Trophoblast cell (in vitro differentiated cells and primary cell): ENCODE data around the gene EVPL.

Experiments used
- DNase-seq, 2 donors: peaks; one replicate each; pipeline ENCODE4 v3.0.0-alpha.2; 2016
- H2AFZ ChIP-seq: 2 replicates; pipeline ENCODE4 v1.6.1; 2013; ENCODE audit warnings: low read length, moderate library complexity, mild to moderate bottlenecking; ENCODE audit not compliant: insufficient read depth, poor library complexity
- H2AK5ac ChIP-seq: 2 replicates; pipeline ENCODE4 v1.6.1; 2013; ENCODE audit warnings: mild to moderate bottlenecking, low read length
- H2BK120ac ChIP-seq: 2 replicates; pipeline ENCODE4 v1.6.1; 2013; ENCODE audit warnings: low read length, mild to moderate bottlenecking, moderate library complexity; ENCODE audit not compliant: insufficient read depth, poor library complexity
- H2BK12ac ChIP-seq: 2 replicates; pipeline ENCODE4 v1.6.1; 2013; ENCODE audit warnings: mild to moderate bottlenecking, low read length, moderate library complexity
- H2BK5ac ChIP-seq: 2 replicates; pipeline ENCODE4 v1.6.1; 2013; ENCODE audit warnings: low read length, low read depth, moderate library complexity, mild to moderate bottlenecking; ENCODE audit not compliant: poor library complexity
- H3K14ac ChIP-seq: 2 replicates; pipeline ENCODE4 v1.6.1; 2013; ENCODE audit warnings: mild to moderate bottlenecking, low read length
- H3K18ac ChIP-seq: 2 replicates; pipeline ENCODE4 v1.6.1; 2013; ENCODE audit warnings: mild to moderate bottlenecking, low read length
- H3K23ac ChIP-seq: 2 replicates; pipeline ENCODE4 v1.6.1; 2013; ENCODE audit warnings: low read length
- H3K27ac ChIP-seq: 2 replicates; pipeline ENCODE4 v1.5.1; 2013; ENCODE audit warnings: low read depth, mild to moderate bottlenecking, inconsistent platforms, low read length, moderate library complexity
- H3K27me3 ChIP-seq: 2 replicates; pipeline ENCODE4 v1.6.1; 2013; ENCODE audit warnings: inconsistent platforms, mild to moderate bottlenecking, low read length, moderate library complexity; ENCODE audit not compliant: insufficient read depth
- H3K36me3 ChIP-seq, 2 experiments: 1 replicate in 1 of 2; 2 replicates in 1 of 2; pipeline ENCODE4 v1.6.1; 2013; ENCODE audit warnings: low read length in 2 of 2, mild to moderate bottlenecking in 2 of 2, moderate library complexity in 1 of 2; ENCODE audit not compliant: insufficient read depth in 2 of 2, control insufficient read depth in 1 of 2
- H3K4ac ChIP-seq: 2 replicates; pipeline ENCODE4 v1.6.1; 2013; ENCODE audit warnings: low read depth, mild to moderate bottlenecking, low read length, moderate library complexity
- H3K4me1 ChIP-seq, 2 experiments: 1 replicate in 1 of 2; 2 replicates in 1 of 2; pipeline ENCODE4 v1.6.1; 2013; ENCODE audit warnings: low read length in 2 of 2, mild to moderate bottlenecking in 2 of 2, moderate library complexity in 1 of 2; ENCODE audit not compliant: insufficient read depth in 2 of 2, control insufficient read depth in 1 of 2
- H3K4me2 ChIP-seq: 2 replicates; pipeline ENCODE4 v1.6.1; 2013; ENCODE audit warnings: inconsistent platforms, mild to moderate bottlenecking, low read length, moderate library complexity
- H3K4me3 ChIP-seq: 2 replicates; pipeline ENCODE4 v1.5.1; 2013; ENCODE audit warnings: mild to moderate bottlenecking, low read depth, low read length, inconsistent platforms
- H3K79me1 ChIP-seq: one replicate; pipeline ENCODE4 v1.6.1; 2013; ENCODE audit warnings: low read length
- H3K79me2 ChIP-seq: 2 replicates; pipeline ENCODE4 v1.6.1; 2013; ENCODE audit warnings: low read length, mild to moderate bottlenecking; ENCODE audit not compliant: control insufficient read depth, insufficient read depth, poor library complexity
- H3K9ac ChIP-seq: 2 replicates; pipeline ENCODE4 v1.6.1; 2013; ENCODE audit warnings: mild to moderate bottlenecking, low read length
- H3K9me3 ChIP-seq: 2 replicates; pipeline ENCODE4 v1.6.1; 2013; ENCODE audit warnings: low read depth, mild to moderate bottlenecking, control low read depth, inconsistent platforms, low read length; ENCODE audit not compliant: insufficient read depth
- H4K12ac ChIP-seq: 2 replicates; pipeline ENCODE4 v1.6.1; 2013; ENCODE audit warnings: low read depth, mild to moderate bottlenecking, low read length, moderate library complexity
- H4K8ac ChIP-seq: 2 replicates; pipeline ENCODE4 v1.6.1; 2013; ENCODE audit warnings: low read depth, mild to moderate bottlenecking, low read length, moderate library complexity
- H4K91ac ChIP-seq: one replicate; pipeline ENCODE4 v1.6.1; 2013; ENCODE audit warnings: low read depth, mild to moderate bottlenecking, low read length, moderate library complexity
- WGBS: extraction: QIAGEN DNeasy Blood & Tissue Kit; methylation state at CpG from one replicate; pipeline ENCODE4 v1.1.7; 2013; ENCODE audit warnings: missing lambda C conversion rate; ENCODE audit not compliant: insufficient read length, insufficient coverage; ENCODE audit errors: extremely low coverage; 5-methylcytosine and 5-hydroxymethylcytosine counted together

Gene EVPL

GRCh38 chr17:76014100-76014924 is 12.8 kb downstream of the EVPL start:
- peak; percentile 99 for DNase-seq
- no peak overlapping the region for H3K18ac ChIP-seq
- H3K36me3 ChIP-seq: no peaks in the 10 kb centered on the region
- no peak overlapping the region for H4K91ac ChIP-seq
- H2BK12ac ChIP-seq: no peak overlapping the region
- H3K79me2 ChIP-seq: no peaks in the 10 kb centered on the region
- H4K8ac ChIP-seq: no peak overlapping the region
- no peak overlapping the region for H2AK5ac ChIP-seq
- H4K12ac ChIP-seq: no peak overlapping the region
- no peak overlapping the region for H2AFZ ChIP-seq
- no peaks in the 10 kb centered on the region for H3K79me1 ChIP-seq
- H3K27me3 ChIP-seq: no peaks in the 10 kb centered on the region
- H3K4me2 ChIP-seq: no peak overlapping the region
- H3K4me1 ChIP-seq: peaks cover 5 to 7% of the 10 kb centered on the region in 2 experiments
- no peak overlapping the region for H3K4ac ChIP-seq
- H2BK120ac ChIP-seq: no peak overlapping the region
- no peak overlapping the region for H3K4me3 ChIP-seq
- no peak overlapping the region for H3K14ac ChIP-seq
- H3K27ac ChIP-seq: no peak overlapping the region
- no CpG with 5 or more reads among the region's 19 CpGs for WGBS
- H3K9me3 ChIP-seq: peaks cover 2% of the 10 kb centered on the region
- no peak overlapping the region for H3K23ac ChIP-seq
- H2BK5ac ChIP-seq: no peak overlapping the region
- H3K9ac ChIP-seq: no peak overlapping the region

GRCh38 chr17:76013377-76013932 is 13.7 kb downstream of the EVPL start:
- peaks cover 5 to 7% of the 10 kb centered on the region in 2 experiments for H3K4me1 ChIP-seq
- no CpG with 5 or more reads among the region's 15 CpGs for WGBS

DNA sequence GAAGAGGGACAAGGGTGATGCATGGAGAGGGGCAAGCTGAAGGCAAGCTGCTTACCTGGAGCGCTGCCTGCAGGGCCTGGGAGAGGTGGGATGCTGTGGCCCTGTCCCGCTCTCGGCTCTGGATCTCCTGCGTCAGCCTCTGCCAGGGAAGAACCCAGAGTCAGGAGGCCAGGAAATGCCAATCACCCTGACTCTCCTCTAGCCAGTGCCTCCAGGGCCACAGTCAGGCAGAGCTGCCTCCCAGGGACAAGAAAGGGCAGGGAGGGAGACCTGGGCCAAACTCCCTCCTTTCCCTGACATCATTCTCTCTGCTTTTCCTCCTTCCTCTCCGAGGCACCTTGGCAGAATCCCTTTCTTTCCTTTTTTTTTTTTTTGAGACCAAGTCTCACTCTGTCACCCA is 15.2 kb downstream of the EVPL start:
- Histone ChIP-seq H3K4me1 (peaks cover 5 to 7% of the 10 kb centered on the region in 2 experiments), H3K79me2 (no peaks in the 10 kb centered on the region), H3K4ac (no peak overlapping the region), H2BK5ac (no peak overlapping the region), H4K91ac (no peak overlapping the region), H3K14ac (no peak overlapping the region), H3K9ac (no peak overlapping the region), H3K9me3 (peaks cover 2% of the 10 kb centered on the region), H3K79me1 (no peaks in the 10 kb centered on the region), H4K12ac (no peak overlapping the region), H2BK120ac (no peak overlapping the region), H3K27me3 (no peaks in the 10 kb centered on the region), H2BK12ac (no peak overlapping the region), H3K18ac (no peak overlapping the region), H3K4me2 (no peak overlapping the region), H3K4me3 (no peak overlapping the region), H3K23ac (no peak overlapping the region), H4K8ac (no peak overlapping the region), H2AFZ (no peak overlapping the region), H2AK5ac (no peak overlapping the region), H3K36me3 (no peaks in the 10 kb centered on the region), H3K27ac (no peak overlapping the region)
- DNase-seq: no peak
- no CpG with 5 or more reads among the region's 5 CpGs for WGBS

More at GRCh38 chr17:76013377-76013932, 13.7 kb downstream of the EVPL start:
- no peak overlapping the region for H3K4me2 ChIP-seq
- no peak for DNase-seq
- peaks cover 2% of the 10 kb centered on the region for H3K9me3 ChIP-seq
- no peak overlapping the region for H2BK5ac ChIP-seq
- H2AK5ac ChIP-seq: no peak overlapping the region
- no peak overlapping the region for H4K8ac ChIP-seq
- H2BK12ac ChIP-seq: no peak overlapping the region
- no peak overlapping the region for H4K12ac ChIP-seq
- H3K18ac ChIP-seq: no peak overlapping the region
- H3K36me3 ChIP-seq: no peaks in the 10 kb centered on the region
- H3K23ac ChIP-seq: no peak overlapping the region
- no peaks in the 10 kb centered on the region for H3K79me1 ChIP-seq
- no peak overlapping the region for H2BK120ac ChIP-seq
- no peak overlapping the region for H2AFZ ChIP-seq
- no peak overlapping the region for H3K9ac ChIP-seq
- H3K27ac ChIP-seq: no peak overlapping the region
- H3K79me2 ChIP-seq: no peaks in the 10 kb centered on the region
- H3K4me3 ChIP-seq: no peak overlapping the region
- H4K91ac ChIP-seq: no peak overlapping the region
- H3K27me3 ChIP-seq: no peaks in the 10 kb centered on the region
- H3K14ac ChIP-seq: no peak overlapping the region
- H3K4ac ChIP-seq: no peak overlapping the region

DNA sequence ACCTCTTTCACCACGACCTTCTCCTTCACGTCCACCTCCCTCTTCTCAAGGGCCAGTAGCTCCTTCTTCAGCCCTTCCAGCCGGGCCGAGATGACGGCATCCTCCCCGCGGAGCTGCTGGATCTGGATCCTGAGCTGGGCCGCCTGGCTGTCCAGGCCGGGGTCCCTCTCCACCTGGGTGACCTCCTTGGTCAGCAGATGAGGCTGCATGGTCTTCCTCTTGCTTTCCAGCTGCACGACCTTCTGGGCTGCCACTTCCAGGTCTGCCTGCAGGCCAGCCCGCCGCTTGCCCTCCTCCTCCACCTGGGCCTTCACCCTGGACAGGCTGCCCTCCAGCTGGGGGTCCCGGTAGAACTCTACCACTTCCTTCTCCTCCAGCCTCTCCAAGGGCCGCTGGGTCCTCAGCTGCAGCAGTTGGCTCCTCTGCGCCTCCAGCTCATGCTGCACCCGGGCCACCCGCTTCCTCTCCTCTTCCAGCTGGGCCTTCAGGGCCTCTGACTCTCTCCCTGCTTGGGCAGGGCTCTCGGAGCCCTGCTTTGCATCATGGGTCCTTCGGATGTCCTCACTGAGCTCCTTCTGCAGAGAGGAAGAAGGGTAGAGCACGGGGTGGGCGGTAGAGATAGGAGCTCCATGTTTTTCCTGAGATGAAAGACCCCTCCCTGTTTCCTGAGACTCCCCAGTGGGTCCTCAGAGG is 17.0 kb downstream of the EVPL start:
- Histone ChIP-seq H3K4me1 (peaks cover 5 to 7% of the 10 kb centered on the region in 2 experiments), H3K9ac (no peak overlapping the region), H2AK5ac (no peak overlapping the region), H4K12ac (no peak overlapping the region), H3K18ac (no peak overlapping the region), H3K36me3 (peaks cover 0 to 9% of the 10 kb centered on the region in 2 experiments), H3K4me3 (no peak overlapping the region), H2BK5ac (no peak overlapping the region), H3K4ac (no peak overlapping the region), H2BK12ac (no peak overlapping the region), H3K27me3 (no peaks in the 10 kb centered on the region), H3K79me2 (no peaks in the 10 kb centered on the region), H3K9me3 (peaks cover 5% of the 10 kb centered on the region), H4K91ac (no peak overlapping the region), H3K14ac (no peak overlapping the region), H3K4me2 (no peak overlapping the region), H4K8ac (no peak overlapping the region), H3K23ac (no peak overlapping the region), H2AFZ (no peak overlapping the region), H2BK120ac (no peak overlapping the region), H3K79me1 (no peaks in the 10 kb centered on the region), H3K27ac (no peak overlapping the region)
- DNase-seq: no peak
- no CpG with 5 or more reads among the region's 21 CpGs for WGBS
